NCI-H2081 treated with DMSO at 0.1 percent for 48 hours (cell line): Measurements from ENCODE around the gene F13A1.

Experiments
- DNase-seq: peaks from one replicate; lab custom pipeline; 2025; lab: John Stamatoyannopoulos, UW

F13A1 gene

DNA sequence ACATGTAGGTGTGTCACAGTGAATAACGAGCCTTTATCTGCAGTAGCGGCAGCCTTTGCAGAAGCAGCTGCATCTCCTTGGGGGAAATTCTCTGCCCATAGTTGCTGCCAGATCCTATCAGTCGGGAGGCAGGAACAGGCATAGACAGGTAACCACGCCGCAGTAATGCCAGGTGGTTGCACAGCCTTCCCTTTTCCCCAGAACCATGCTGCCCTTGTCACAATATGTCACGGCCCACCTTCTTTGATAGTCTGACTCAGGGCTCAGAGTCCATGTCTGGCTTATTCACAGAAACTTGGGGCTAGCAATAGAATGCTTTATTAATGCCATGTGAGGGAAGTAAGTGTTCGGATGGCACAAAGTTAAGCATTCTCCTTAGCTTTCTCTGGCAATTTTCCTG lies 76.6 kb downstream of the F13A1 start:
- DNase-seq, result no peak

DNA sequence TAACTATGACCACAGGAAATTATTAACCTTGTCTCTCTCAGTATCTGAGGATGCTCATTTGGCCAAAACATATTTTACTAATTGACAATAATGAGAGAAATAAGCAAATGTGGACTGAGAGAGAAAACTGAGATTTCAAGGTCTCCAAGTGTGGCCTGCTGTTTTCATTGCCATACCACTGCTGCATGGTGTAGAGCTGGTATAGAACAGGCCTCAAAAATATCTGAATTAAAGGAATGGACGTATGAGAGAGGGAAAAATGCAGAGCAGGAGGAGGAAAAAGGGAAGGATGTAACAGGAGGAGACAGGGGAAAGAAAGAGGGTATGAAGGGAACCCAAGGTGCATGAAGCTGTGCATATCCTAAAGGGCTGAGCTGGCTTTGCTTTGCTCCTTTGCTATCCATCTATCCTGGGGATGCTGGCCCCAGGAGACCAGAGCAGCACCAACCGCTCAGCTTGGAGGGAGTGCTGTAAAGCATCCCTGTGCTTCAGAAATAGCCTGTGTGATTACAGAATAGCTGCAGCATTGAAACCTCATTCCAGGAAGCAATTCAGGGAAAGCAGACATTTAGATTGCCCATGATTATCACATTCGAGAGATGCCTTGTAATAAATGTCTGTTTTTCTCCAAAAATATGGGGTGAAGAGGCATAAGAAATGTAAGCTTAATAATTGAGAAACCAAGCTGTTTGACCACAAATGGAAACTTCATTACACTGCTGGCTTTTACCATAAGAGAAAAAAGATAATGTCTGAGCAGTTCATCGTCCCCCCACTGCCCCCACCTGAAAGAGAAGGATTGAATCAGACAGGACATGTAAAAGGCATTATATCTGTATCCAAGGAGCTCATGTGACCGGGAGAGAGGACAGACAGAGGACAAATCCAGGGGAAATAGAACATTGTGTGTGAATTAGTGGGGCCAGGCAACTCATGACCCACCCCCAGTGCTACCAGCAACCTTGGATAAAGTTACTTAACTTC lies 80.6 kb downstream of the F13A1 start:
- DNase-seq, result no peak

DNA sequence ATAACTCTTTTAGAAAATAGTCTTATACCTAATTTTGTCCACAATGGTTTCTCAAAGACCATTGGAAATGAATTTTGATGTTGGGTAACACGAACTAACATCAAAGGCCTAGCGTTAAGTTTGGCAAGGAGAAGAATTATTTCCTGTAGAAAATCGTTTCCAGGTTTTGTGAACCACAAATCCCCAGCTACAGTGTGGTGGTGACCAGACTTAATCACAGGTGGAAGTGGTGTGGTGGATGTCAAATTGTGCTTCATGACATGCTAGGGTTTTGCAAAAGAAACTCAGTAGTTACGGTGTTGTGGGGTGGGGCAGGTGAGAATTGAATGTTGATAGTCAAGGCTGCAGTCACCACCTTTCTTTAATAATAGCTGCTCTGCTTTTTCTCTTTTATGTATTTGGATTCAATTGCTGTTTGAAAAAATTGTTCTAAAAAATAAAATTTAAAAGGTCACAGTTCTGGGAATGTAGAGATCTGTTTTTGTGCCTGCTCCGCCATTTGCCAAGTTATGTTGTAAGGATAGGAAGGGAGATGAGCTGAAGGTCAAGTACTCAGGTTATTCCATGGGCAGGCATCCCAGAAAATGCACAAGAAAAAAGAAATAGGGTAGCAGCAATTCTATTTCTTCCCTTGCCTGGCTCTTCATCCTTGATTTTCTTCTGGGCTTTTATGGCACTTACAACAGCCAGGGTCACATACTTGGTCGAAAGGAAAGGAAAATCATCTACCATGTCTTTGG lies 83.6 kb downstream of the F13A1 start:
- DNase-seq, result no peak

DNA sequence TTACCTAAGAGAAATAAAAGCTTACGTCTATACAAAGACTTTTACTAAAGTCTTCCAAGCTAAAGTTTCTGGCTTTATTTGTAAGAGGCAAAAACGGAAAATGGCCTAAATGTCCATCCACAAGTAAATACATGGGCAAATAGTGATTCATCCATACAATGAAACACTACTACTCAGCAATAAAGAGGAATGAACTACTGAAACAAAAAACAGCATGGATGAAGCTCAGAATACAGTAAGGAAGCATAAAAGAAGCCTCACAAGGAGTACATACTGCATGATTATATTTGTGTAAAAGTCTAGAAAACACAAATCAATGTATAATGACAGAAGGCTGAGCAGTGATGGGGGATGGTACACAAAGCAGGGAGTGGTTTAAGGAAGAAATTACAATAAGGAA lies 84.7 kb downstream of the F13A1 start:
- DNase-seq, result no peak

DNA sequence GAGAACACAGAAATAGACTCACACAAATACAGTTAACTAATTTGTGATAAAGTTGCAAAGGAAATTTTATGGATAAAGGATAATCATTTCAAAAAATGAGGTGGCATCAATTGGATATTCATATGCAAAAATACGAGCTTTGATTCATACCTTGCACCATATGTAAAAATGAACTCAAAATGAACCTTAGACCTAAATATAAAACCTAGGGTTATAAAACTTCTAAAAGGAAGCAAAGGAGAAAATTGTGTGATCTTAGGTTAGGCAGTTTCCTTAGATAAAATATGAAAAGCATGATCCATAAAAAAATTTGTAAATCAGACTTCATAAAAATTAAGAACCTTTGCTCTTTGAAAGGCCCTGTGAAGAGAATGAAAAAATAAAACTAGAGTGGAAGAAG lies 85.5 kb downstream of the F13A1 start:
- DNase-seq, result no peak

DNA sequence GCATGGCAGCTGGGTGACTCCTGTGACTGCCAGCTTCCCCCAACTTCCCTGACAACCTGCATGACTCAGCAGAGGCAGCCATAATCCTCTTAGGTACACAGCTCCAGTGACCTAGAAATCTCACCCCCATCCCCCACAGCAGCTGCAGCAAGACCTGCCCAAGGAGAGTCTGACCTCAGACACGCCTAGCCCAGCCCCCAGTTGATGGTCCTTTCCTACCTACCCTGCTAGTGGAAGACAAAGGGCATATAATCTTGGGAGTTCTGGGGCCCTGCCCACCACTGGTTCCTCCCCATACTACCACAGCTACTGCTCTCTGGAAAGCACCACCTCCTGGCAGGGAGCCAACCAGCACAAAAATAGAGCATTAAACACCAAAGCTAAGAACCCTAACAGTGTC lies 90.2 kb downstream of the F13A1 start:
- DNase-seq, result no peak

DNA sequence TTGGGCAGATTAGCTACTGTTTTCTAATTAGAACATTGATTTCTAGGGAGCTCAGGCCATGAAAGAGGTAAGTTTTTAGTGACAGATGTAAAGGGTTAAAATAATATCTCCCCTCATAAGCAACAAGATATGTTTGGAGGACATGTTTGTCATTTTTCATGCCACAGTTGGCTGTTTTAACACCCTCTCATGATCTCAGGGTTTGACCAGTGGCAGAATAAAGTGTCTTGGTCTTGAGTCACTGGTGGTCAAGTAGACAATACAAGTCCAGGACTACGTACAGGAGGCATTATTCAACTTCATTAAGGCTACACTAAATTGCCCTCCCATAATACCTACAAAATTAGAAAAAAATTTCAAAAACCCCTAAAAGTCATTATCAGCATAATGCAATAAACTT lies 92.6 kb downstream of the F13A1 start:
- no peak for DNase-seq

DNA sequence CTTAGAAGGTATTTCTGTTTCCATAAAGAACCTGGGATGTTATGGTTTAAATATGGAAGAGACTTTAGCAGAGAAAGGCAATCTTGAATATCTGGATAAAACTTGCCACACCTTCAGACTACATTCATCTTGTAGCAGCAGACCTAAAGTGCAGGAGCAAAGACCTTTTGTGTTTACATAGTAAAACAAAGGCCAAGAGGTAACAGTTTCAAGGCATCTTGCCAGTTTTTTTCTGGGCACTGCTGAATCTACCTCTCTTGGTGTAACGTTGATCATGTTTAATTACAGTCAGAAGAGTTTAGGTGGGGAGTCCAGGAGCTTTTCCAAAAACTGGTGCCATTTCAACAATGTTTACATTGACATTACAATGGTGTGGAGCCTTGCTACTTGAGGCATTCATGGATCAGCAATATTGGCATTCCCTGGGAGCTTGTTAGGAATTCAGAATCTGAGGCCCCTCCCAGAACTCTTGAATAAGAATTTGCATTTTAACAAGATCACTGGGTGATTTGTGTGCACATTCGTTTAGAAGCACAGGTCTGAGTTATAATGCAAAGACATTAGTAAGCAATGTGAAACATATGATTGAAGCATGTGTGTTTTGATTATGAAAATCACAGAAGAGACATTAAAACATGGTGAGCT lies 94.5 kb downstream of the F13A1 start:
- no peak for DNase-seq

DNA sequence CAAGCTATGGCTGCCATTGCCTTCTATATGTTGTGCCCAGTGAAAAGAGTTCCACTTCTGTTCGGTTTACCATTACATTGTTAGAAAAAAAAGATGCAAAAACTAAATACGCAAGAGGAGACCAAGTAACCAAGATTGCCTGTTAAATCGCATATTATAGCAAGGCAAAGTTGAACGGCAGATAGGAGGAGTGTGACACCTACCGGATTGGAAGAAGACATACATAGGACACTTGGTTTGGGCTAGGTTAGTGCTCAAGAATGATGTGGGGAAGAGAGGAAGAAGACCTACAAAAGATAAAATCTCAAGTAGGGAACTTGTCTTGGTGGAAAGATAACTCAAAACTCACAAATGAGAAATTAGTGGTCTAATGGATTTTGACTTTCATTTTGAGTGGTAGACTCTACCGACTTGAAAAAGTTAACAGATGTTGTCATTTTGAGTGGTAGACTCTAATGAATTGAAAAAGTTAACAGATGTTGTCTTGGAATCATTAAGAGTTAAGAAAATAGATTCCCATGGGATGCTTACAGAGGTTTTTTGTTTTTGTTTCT lies 95.5 kb downstream of the F13A1 start:
- no peak for DNase-seq

DNA sequence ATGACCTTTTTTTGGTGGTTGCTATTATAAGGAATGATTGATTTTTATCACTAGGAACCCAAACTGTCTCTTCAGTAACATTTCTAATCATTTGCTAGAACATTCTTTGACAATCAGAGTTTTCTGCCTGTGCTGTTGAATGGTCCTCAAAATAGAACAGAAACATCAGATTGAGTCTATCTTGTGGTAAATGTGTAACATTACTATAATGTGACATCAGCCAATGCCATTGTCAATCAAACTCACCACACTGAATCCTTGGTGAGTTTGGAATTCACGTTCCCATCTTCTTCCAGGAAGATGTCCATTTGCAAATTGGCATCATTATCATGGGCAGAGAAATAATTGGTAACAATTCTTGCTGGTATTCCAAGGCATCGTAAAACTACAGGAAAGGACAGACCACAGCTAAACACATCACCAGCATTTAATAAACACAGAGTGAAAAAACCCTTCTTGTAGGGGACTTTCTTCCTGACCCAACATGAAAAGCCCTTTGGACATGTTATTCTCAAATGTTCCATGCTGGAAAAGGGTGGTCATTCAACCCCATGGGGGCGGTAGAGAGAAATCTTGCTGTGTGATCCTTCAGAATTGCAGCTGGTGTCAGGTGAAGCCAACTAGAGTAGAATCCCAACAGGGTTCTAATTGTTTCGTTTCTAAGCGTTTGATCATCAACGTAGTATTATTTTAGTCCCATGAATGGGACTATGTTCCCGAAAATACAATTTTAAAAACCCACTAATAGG lies 98.5 kb downstream of the F13A1 start:
- DNase-seq, result no peak

DNA sequence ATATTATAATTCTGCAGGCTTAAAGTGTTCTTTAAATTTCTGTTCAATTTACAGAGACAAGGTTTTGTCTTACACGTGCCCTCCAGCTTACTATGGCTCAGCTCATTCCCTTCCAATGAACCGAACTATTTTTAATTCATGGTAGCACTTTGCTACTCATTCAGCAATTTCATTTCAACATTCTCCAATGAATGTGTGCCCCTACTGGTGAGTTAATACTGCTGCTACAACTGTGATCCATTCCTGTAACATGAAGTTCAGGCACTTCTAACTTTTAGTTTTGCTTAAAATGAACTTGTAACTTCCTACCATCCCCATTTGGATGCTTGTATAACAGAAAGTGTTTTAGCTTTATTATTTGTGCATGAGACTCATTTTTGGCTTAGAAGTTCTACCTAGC lies 99.7 kb downstream of the F13A1 start:
- no peak for DNase-seq

DNA sequence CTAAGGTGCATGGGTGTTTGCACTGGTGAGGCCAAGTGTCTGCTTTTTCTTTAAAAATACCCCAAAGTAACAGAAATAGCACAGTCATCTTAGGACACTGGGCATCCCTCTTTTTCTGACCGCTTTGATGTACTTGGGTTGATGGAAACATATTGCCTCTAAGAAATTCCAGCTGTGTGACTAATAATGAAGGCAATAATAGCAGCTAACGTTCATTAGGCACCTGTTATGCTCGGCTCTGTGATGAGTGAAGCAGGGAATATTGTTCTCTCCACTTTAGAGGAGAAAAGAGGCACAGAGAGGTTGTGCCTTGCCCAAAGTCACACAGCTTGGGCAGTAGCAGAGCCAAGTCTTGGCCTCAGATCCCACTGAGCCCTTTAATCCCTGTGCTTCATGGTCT lies 100.7 kb downstream of the F13A1 start:
- DNase-seq, result no peak

DNA sequence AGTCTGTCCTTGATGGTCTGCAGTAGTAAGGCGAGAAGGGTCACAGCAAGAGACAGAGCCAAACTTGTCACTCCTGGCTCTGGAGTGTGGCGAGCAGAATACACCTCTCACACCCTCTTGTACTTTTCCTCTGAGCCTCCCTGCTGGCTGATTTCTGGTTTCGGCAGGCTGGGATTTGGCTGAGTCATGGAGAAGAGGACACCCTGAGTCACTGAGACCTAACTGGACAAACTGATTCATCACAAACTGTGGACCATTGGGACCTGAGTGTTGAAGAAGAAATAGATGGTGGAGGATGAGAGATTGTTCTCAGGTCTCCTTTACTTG lies 101.7 kb downstream of the F13A1 start:
- DNase-seq, result no peak

DNA sequence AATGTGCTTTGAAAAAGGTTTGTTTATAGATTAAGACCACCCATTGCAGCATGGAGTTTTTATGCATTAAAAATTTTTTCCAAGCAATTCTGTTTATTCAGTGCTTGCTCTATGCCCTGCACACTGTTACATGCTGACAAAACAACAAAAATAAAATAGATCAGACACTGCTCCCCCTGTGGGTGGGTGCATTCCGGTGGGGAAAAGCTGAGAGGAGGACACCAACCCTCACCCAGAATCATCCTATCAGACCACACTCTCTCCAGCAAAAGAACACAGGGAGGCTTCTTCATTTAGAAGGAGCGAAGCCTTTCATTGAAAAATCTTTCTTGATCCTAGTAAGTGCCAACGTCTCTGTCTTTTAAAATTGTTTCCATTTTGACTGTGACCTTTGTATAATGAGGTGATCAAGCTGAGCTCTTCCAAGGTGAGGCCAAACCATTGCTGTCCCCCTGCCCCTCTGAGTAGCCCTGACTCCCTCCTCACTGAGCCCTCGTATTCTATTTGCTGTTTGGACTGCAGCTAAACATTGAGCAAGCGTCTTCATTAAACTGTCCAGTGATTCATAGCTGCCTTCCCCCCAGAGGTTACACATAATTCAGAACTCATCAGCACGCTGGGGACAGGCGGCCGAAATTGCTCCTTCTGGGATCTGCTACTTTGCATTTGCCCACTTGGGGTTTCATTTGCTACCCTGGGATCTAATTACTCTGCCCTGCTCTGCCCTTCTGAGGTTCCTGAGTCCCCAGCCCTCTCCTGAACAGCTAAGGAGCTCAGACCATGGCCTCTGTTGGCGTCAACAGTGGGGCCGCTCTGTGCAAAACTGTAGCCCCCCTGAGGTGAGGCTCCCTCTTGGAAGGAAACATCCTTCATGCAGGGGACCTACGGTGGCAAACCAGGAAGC lies 102.4 kb downstream of the F13A1 start:
- DNase-seq, result no peak

DNA sequence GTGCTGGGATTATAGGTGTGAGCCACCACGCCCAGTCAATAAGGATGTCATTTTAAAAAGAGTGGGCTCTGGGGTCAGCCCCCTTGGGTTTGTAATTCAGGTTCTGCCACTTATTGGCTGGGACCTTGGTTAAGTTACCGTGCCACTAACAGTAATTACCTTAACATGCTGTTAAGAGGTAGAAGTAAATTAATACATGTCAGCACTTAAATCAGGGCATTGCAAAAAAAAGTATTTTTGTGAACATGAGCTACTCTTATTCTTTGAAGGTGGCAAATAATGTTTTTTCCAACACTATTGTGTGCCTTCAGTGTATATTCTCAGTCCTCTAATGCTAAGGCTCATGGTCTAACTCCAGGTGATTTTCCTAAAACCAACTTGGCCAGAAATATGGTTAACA lies 109.5 kb downstream of the F13A1 start:
- DNase-seq, result no peak

DNA sequence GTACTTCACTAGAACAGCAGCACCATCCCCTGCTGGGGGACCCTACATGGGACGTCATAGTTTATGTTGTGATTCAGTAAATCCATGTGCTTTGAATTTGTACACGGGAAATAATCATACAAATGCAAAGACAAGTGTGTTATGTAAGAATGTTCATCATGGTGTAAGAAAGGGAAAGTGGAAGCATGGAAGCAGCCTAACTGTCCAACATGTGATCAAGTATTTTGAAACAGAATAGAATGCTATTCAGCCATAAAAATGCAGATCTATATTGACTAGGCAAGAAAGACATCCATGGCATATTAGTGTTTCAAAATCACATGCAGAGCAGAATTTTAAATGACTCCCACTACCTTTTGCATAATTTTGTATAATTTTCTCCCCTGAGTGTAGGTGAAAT lies 117.6 kb downstream of the F13A1 start:
- no peak for DNase-seq

DNA sequence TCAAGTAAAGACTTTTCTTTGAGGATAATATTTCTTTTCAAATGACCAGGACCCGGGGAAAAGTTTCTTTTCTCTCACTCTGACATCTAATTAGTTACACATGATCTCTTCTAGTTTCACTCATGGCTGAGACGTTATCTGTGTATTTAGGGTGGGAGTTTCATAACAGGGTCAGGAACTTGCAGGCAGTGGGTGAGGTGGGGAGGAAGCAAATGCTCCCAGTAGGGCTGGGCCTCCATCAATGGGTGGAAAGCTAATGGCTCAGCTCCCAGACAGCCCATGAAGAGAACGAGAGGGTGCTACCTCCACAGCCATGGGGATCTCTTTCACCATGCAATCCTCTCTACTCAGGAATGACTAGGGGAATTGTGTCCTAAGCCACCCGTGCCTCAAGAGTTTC lies 119.3 kb downstream of the F13A1 start:
- DNase-seq, result no peak

DNA sequence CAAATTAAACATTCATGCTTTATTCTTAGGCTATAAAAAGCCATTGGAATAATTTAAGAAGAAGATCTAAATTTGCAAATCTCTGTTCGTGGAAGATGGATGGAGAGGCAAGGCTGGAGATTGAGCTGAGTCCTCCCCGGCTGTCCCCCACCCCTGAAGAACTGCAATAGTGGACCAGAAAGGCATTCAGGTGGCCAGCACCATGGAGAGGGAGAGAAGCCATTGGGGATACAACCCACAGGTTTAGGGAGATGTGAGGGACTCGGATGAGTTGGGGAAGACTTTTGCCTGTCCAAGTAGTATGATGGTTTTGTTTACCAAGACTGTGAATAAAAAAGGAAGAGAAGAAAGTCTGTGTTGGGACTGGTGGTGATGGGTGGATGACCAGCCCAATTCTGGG lies 120.8 kb downstream of the F13A1 start:
- no peak for DNase-seq

DNA sequence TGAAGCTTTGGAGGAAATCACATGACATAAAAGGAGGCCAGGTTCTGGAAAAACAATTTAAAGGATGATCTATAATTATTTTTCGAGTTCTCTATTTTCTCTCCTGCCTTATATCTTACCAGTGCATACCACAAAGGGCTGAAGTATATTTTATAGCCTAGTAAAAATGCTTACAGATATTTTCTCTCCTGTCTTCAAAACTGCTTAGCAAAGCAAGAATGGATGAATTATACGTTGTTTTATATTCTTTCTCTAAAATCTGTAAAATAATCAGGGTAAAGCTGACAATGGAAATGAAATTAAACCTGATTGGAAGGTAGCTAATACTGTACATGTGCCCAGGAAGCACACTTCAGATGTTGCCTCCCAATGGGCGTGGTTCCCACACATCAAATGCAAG lies 123.7 kb downstream of the F13A1 start:
- no peak for DNase-seq

DNA sequence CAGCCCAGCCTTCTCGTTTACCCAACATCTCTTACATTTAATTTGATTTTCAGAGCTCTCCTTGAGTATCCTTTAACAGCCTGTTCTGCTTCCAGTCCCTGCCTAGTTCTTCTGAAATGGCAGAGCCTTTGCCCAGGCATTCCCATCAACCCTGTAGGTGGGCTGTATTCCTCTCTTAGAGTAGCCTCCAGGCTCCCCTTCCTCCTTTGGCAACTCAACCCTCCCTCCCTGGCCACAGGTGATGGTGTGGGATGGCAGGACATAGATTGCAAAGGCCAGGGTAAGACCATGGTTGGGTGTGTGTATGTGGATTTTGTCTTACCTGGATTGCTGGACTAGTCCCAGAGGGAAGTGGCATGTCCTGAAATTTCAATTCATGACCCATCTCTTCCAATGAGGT lies 125.4 kb downstream of the F13A1 start:
- DNase-seq, result no peak

DNA sequence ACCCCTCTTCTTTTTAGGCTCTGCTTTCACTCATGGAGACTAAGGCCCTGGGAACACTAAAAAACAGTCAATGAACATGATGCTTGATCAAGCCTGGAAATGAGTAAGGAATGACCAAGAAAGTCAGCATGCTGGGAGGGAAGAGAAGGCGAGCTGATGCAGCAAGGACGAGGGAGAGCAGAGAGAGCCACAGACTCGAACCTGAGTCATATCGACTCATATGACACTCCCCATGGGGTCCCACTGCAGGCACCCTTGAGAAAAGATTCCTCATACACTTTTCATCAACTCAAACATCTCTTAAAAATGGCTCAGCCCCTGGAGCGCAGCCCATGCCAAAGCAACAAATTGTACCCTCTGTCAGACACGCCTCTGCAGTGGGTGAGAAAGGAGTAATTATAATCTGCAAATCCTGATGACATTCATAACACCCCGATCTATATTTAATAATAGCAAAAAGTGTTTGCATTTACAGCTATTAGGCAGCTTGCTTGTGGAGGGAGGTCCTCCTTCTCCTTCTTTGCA lies 127.2 kb downstream of the F13A1 start:
- DNase-seq, result no peak
